BLaER1 (cell line): ENCODE results near the gene FRG2B.
"Not testable (repeated sequence)": the region's sequence is repeated elsewhere in the genome, so short reads cannot be mapped to it uniquely, and the experiment has no call there.

Source experiments
- H3K27ac ChIP-seq: shearing (Covaris generic); formaldehyde crosslinking; 2 replicates; pipeline ENCODE4 v1.8.1; 2022
- H3K27me3 ChIP-seq: shearing (Covaris generic); formaldehyde crosslinking; 2 replicates; pipeline ENCODE4 v1.8.1; 2022
- H3K36me3 ChIP-seq: shearing (Covaris generic); formaldehyde crosslinking; 2 replicates; pipeline ENCODE4 v1.8.1; 2022
- H3K4me1 ChIP-seq: shearing (Covaris generic); formaldehyde crosslinking; 2 replicates; pipeline ENCODE4 v1.8.1; 2022
- H3K4me2 ChIP-seq: shearing (Covaris generic); formaldehyde crosslinking; 2 replicates; pipeline ENCODE4 v1.8.1; 2022
- H3K4me3 ChIP-seq: shearing (Covaris generic); formaldehyde crosslinking; 2 replicates; pipeline ENCODE4 v1.8.1; 2022
- H3K9ac ChIP-seq: shearing (Covaris generic); formaldehyde crosslinking; 2 replicates; pipeline ENCODE4 v1.8.1; 2022
- H3K9me3 ChIP-seq: shearing (Covaris generic); formaldehyde crosslinking; 2 replicates; pipeline ENCODE4 v1.8.1; 2022
- H4K20me1 ChIP-seq: shearing (Covaris generic); formaldehyde crosslinking; 2 replicates; pipeline ENCODE4 v1.8.1; 2022
- Cebpa-rat ChIP-seq: shearing (Covaris generic); IDR thresholded peaks from 2 replicates; pipeline ENCODE4 v1.8.1; 2022

Gene FRG2B

DNA sequence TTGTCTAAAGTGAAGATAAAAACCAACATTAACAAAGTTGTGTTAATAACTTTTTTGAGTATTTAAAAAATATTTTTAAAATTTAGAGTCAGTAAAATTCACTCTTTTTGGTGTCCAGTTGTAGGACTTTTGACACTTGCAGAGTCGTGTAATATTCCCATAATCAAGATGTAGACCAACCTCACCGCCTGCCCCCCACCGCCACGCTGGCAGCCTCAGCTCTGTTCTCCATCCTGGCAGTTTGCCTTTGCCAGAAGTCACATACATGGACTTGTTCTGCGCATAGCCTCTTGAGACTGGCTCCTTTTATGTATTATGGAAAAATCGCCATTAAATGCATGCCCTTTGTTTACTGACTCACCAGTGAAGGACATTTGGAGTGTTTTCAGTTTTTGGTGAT, 33.9 kb downstream of the FRG2B start:
- H3K4me3 ChIP-seq, result no peak overlapping the region
- H3K36me3 ChIP-seq, result no peaks in the 10 kb centered on the region
- no peak overlapping the region for H3K27ac ChIP-seq
- no peaks in the 10 kb centered on the region for H3K27me3 ChIP-seq
- no peaks in the 10 kb centered on the region for H4K20me1 ChIP-seq
- H3K4me1 ChIP-seq, result no peaks in the 10 kb centered on the region
- no peaks in the 10 kb centered on the region for H3K9me3 ChIP-seq
- TF ChIP-seq Cebpa-rat, result no peak
- H3K4me2 ChIP-seq, result no peak overlapping the region
- H3K9ac ChIP-seq, result no peak overlapping the region

DNA sequence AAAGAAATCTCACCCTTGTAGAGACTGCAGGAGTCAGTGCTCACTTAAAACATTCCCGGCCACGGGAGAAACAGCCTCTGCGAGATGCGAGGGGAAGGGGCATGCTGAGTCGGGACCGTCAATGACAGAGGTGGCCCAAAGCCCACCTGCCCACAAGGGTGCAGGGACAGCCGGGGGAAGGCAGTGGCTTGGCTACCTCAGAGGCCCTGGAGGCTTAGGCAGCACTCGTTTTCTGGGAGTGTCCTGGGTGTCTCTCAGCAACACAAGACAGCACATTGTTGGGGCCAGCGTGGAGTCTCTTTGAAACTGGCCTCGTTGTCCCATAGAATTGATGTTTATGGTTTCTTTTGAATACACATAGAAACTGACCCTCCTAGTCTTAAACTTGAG, 35.6 kb downstream of the FRG2B start:
- Histone ChIP-seq H3K9me3 (no peaks in the 10 kb centered on the region), H3K4me2 (no peak overlapping the region), H3K36me3 (no peaks in the 10 kb centered on the region), H4K20me1 (no peaks in the 10 kb centered on the region), H3K27me3 (no peaks in the 10 kb centered on the region), H3K4me3 (no peak overlapping the region), H3K4me1 (no peaks in the 10 kb centered on the region), H3K9ac (no peak overlapping the region), H3K27ac (no peak overlapping the region)
- no peak for TF ChIP-seq Cebpa-rat

DNA sequence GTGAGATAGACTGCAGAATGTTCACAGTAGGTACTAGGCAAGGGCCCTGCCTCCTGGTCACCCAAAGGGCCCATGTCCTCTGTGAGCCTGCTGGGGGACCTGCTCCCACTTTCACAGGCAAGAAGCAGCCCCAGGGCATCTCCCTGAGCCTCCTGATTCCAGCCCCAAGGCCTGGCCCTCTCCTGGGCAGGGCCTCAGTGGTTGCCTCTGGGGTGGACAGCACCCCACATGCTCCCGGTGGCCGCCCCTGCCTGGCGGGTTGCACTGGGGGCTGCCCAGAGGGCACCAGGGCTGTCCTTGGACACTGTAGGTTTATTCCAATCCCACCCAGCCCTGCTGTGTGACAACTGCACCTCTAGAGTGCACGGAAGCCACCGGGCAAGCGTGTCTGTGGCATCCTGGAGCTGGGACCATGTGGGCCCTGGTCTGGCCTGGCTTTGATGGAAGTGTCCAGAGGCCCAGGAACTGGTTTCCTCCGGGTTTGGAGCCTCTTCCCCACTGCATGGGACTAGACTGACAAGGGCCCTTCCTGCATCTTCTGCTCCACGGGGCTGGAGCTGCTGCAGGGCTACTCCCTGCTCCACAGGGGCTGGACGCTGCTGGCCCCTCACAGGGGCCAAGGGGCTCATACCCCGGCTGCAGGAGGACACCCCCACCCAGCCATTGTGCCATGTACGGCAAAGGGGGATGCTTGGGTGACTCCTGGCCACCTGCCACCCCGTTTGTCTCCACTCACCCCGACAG, 36.2 kb downstream of the FRG2B start:
- H3K9me3 ChIP-seq, result peaks cover under 1% of the 10 kb centered on the region; the same call in 1 of the 2 replicates
- H3K27ac ChIP-seq, result no peak overlapping the region
- H3K9ac ChIP-seq, result no peak overlapping the region
- no peak overlapping the region for H3K4me2 ChIP-seq
- no peak for TF ChIP-seq Cebpa-rat
- H3K4me3 ChIP-seq, result no peak overlapping the region
- H3K4me1 ChIP-seq, result no peaks in the 10 kb centered on the region
- no peaks in the 10 kb centered on the region for H3K27me3 ChIP-seq
- H4K20me1 ChIP-seq, result no peaks in the 10 kb centered on the region
- no peaks in the 10 kb centered on the region for H3K36me3 ChIP-seq

DNA sequence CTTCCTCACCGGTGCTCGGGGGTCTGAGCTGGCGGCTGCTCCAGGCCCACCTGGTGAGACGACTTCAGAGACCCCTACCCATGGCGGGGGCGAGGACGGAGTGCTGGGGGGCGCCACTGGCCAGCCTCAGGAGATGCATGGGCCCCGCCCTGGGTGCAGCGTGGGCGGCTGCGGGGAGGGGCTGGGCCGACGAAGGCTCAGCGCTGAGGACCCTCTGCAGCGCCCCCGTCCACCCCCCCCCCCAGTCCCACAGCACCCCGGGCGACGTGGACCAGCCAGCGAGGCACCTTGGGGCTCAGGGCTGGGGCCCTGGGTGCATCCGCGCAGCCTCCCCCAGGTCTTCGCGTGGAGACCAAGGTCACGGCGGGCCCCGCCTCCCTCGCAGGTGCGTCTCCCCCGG, 49.6 kb downstream of the FRG2B start:
- H3K9me3 ChIP-seq, result peaks cover 28% of the 10 kb centered on the region
- not testable (repeated sequence) for H3K36me3 ChIP-seq, H3K4me1 ChIP-seq, H3K27me3 ChIP-seq, H3K4me2 ChIP-seq, H3K4me3 ChIP-seq, H3K9ac ChIP-seq, H4K20me1 ChIP-seq, H3K27ac ChIP-seq
